Endothelial cell of umbilical vein (primary cell): ENCODE measurements around the gene KCNRG. TPM values are rescaled to one million over a fixed set of nuclear protein-coding genes. Genes with fewer than 3 reads are reported as not detected.
A peak's percentile ranks its signal among the peaks of the same experiment; 100 is the strongest.

Experiments used
- BruUV-seq: library from RNA; stranded (reverse); fragments of 400-500 nt; replicated peaks from 2 replicates; lab custom pipeline; 2021; lab: Mats Ljungman, UMichigan
- CTCF ChIA-PET: fragments of 300-600, 350-600 bp; sonication (Branson Sonifier 250); formaldehyde crosslinking; loops from one replicate; lab custom pipeline; 2021; ENCODE audit warnings: antibody characterized with exemption, inconsistent platforms; lab: Charles Lee
- POLR2A ChIA-PET: fragments of 300-600, 350-600 bp; sonication (Branson Sonifier 250); formaldehyde crosslinking; loops from one replicate; lab custom pipeline; 2021; ENCODE audit warnings: antibody characterized with exemption, inconsistent platforms; lab: Charles Lee
- DNase-seq: peaks from one replicate; pipeline ENCODE4 v3.0.0-alpha.2; 2011; ENCODE audit warnings: low read depth, low spot score
- FAIRE-seq: peaks from 2 replicates; lab custom pipeline; 2011; peaks lifted over from hg19 to GRCh38; lab: Jason Lieb, UNC
- H2AFZ ChIP-seq: 2 replicates; pipeline ENCODE4 v1.6.0; 2012; ENCODE audit warnings: low read depth, low read length, control low read depth, inconsistent platforms
- H3K27ac ChIP-seq: 2 replicates; pipeline ENCODE4 v1.5.1; 2011; ENCODE audit warnings: low read depth, mild to moderate bottlenecking, control low read depth, low read length, moderate library complexity; ENCODE audit not compliant: insufficient read depth
- H3K27me3 ChIP-seq, 2 experiments: 2 replicates each; pipeline versions ENCODE4 v1.6.0 to v1.6.1; 2011; ENCODE audit warnings: low read length in 2 of 2, mixed read lengths in 1 of 2; ENCODE audit not compliant: control insufficient read depth in 2 of 2, insufficient read depth in 2 of 2
- H3K36me3 ChIP-seq, 2 experiments: 2 replicates in 1 of 2; 3 replicates in 1 of 2; pipeline ENCODE4 v1.5.1; 2011; ENCODE audit warnings: low read length in 2 of 2, mild to moderate bottlenecking in 1 of 2, moderate library complexity in 1 of 2; ENCODE audit not compliant: control insufficient read depth in 2 of 2, insufficient read depth in 2 of 2; ENCODE audit errors: extremely low read depth in 1 of 2
- H3K4me1 ChIP-seq: 3 replicates; pipeline ENCODE4 v1.5.1; 2011; ENCODE audit warnings: mild to moderate bottlenecking, low read length; ENCODE audit not compliant: control insufficient read depth, insufficient read depth; ENCODE audit errors: extremely low read depth
- H3K4me2 ChIP-seq: 2 replicates; pipeline ENCODE4 v1.6.1; 2011; ENCODE audit warnings: low read length, control low read depth, mixed read lengths; ENCODE audit not compliant: insufficient read depth
- H3K4me3 ChIP-seq, 3 experiments: fragments of 200-600 bp in 1 of 3; sonication (generic), shearing (Covaris generic) in 1 of 3; replicated peaks in 1 of 3; 2 replicates each; pipeline ENCODE4 v1.5.1; 2011 to 2016; ENCODE audit warnings: control low read depth in 3 of 3, low read length in 3 of 3, mild to moderate bottlenecking in 2 of 3, inconsistent platforms in 1 of 3, low read depth in 1 of 3, moderate library complexity in 1 of 3; ENCODE audit not compliant: insufficient read depth in 1 of 3
- H3K79me2 ChIP-seq: 2 replicates; pipeline ENCODE4 v1.6.0; 2012; ENCODE audit warnings: low read length, inconsistent platforms; ENCODE audit not compliant: control insufficient read depth, insufficient read depth
- H3K9ac ChIP-seq: replicated peaks from 2 replicates; pipeline ENCODE3; 2011; ENCODE audit warnings: low read length, control low read depth; ENCODE audit not compliant: insufficient read depth; ENCODE audit errors: extremely low read depth
- H3K9me1 ChIP-seq: replicated peaks from 3 replicates; pipeline ENCODE4 v1.6.0; 2011; ENCODE audit warnings: mild to moderate bottlenecking, low read length; ENCODE audit not compliant: control insufficient read depth, insufficient read depth; ENCODE audit errors: extremely low read depth
- H3K9me3 ChIP-seq: replicated peaks from 2 replicates; pipeline ENCODE4 v1.5.1; 2012; ENCODE audit warnings: low read length, inconsistent platforms; ENCODE audit not compliant: control insufficient read depth, insufficient read depth
- H4K20me1 ChIP-seq: replicated peaks from 2 replicates; pipeline ENCODE3; 2011; ENCODE audit warnings: mild to moderate bottlenecking, low read length; ENCODE audit not compliant: control insufficient read depth, insufficient read depth; ENCODE audit errors: extremely low read depth
- EZH2 ChIP-seq: IDR thresholded peaks from 2 replicates; pipeline ENCODE4 v1.6.1; 2012; ENCODE audit warnings: borderline replicate concordance, low read depth, mild to moderate bottlenecking, moderate library complexity, low read length, inconsistent platforms; ENCODE audit not compliant: severe bottlenecking
- GATA2 ChIP-seq: IDR thresholded peaks from 2 replicates; pipeline ENCODE4 v1.7.0; 2011; ENCODE audit warnings: low read depth, mild to moderate bottlenecking, moderate library complexity, mixed read lengths, low read length; ENCODE audit not compliant: insufficient read length, insufficient read depth
- MYC ChIP-seq: IDR thresholded peaks from one replicate; pipeline ENCODE4 v1.6.1; 2011; ENCODE audit warnings: mild to moderate bottlenecking, low read depth, low read length
- POLR2A ChIP-seq: IDR thresholded peaks from 2 replicates; pipeline ENCODE4 v1.6.1; 2012; ENCODE audit warnings: low read depth, mild to moderate bottlenecking, control low read depth, low read length
- dilution Hi-C: fragments of 300-500 bp; cut with MboI; formaldehyde crosslinking; loops from one replicate; pipeline ENCODE4 v1.15.0; 2019; ENCODE audit warnings: low sequenced_read_pairs; ENCODE audit not compliant: extremely low pct_ligation_motif_present
- intact Hi-C: fragments of 100-400 bp; cut with micrococcal nuclease; formaldehyde crosslinking; loops from one replicate; pipeline ENCODE4 v1.10.0; 2022
- polyA plus RNA-seq, 4 experiments: library from polyadenylated mRNA; depleted of rRNA in 3 of 4; stranded (reverse) in 3 of 4; unstranded in 1 of 4; fragments of >200 nt; gene quantifications; 2 replicates each; pipeline versions ENCODE4 v1.2.1 to v1.2.3, GENCODE V29; 2011 to 2012; ENCODE audit warnings: missing spikeins in 1 of 4
- total RNA-seq: library from RNA; stranded (reverse); gene quantifications from 2 replicates; pipeline ENCODE4 v1.2.3, GENCODE V29; 2021
- TF ChIP-seq, protein P1 (sequence below), 2 donors: IDR thresholded peaks; 1 replicate in 1 of 2; 2 replicates in 1 of 2; pipeline ENCODE4 v1.5.1; 2011; ENCODE audit warnings: low read length in 2 of 2, mild to moderate bottlenecking in 2 of 2, moderate library complexity in 2 of 2, control low read depth in 1 of 2, inconsistent platforms in 1 of 2, low read depth in 1 of 2; ENCODE audit not compliant: insufficient read depth in 1 of 2; ENCODE audit errors: extremely low read depth in 1 of 2

The KCNRG gene
- total and polyA plus RNA-seq, 2 donors (not counting 3 experiments of a cell fraction or from before 2014, with no cell fraction given): 0.86 to 1.3 TPM

DNA sequence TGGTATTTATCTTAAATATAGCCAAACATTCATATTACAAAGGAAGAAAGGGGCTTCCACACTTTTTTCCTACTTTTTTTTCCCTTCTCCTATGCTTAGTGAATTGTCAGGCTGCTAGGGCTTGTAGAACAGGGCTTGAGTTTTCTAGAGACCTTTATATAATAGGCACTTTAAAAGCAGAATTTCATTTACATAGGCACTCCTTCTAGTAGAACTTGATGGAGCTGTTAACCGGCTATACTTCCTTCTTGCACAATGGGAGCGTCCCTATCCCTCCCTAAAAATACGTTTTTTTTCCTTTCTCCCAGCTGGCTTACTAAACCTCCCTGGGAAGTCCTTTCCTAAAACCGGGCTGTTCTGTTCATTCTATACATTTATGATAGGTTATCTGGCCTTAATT lies 17.3 kb upstream of the KCNRG start:
- intact Hi-C loops (loop anchor here (1.0 to 10.0 kb wide), 6 partner anchors 84 to 914 kb away; no protein-coding TSS in a partner anchor), dilution Hi-C loops (no loop called here)
- H2AFZ ChIP-seq: no peak overlapping the region
- BruUV-seq: no TSS peak
- peaks cover 35% of the 10 kb centered on the region for H3K4me1 ChIP-seq
- no peaks in the 10 kb centered on the region for H3K27me3 ChIP-seq
- H3K79me2 ChIP-seq: peaks cover 46% of the 10 kb centered on the region
- peaks cover 0 to 10% of the 10 kb centered on the region in 2 experiments for H3K36me3 ChIP-seq
- peak overlapping the region; percentile 84 to 98 (median 95) for H3K4me3 ChIP-seq
- H3K4me2 ChIP-seq: peak overlapping the region; percentile 100
- DNase-seq (peak; percentile 24), FAIRE-seq (no peak)
- POLR2A ChIA-PET: interaction anchor here (0.7 to 2.0 kb wide), 13 partner anchors 9 to 914 kb away, joined by 3 to 7 read pairs (median 4); partner anchors contain the start of gene SPRYD7
- CTCF ChIA-PET: interaction anchor here (0.5 to 4.8 kb wide), 50 partner anchors 10 to 1071 kb away, joined by 3 to 133 read pairs (median 5); partner anchors contain the start of genes KCNRG and SPRYD7
- peaks cover 3% of the 10 kb centered on the region for H3K9me1 ChIP-seq
- peak overlapping the region; percentile 95 for H3K9ac ChIP-seq
- TF ChIP-seq POLR2A (no peak), EZH2 (no peak), MYC (no peak), GATA2 (no peak)
- TF ChIP-seq, protein P1, sequence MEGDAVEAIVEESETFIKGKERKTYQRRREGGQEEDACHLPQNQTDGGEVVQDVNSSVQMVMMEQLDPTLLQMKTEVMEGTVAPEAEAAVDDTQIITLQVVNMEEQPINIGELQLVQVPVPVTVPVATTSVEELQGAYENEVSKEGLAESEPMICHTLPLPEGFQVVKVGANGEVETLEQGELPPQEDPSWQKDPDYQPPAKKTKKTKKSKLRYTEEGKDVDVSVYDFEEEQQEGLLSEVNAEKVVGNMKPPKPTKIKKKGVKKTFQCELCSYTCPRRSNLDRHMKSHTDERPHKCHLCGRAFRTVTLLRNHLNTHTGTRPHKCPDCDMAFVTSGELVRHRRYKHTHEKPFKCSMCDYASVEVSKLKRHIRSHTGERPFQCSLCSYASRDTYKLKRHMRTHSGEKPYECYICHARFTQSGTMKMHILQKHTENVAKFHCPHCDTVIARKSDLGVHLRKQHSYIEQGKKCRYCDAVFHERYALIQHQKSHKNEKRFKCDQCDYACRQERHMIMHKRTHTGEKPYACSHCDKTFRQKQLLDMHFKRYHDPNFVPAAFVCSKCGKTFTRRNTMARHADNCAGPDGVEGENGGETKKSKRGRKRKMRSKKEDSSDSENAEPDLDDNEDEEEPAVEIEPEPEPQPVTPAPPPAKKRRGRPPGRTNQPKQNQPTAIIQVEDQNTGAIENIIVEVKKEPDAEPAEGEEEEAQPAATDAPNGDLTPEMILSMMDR (IDR thresholded peaks at IDR 0.05; ENCODE audit: extremely low read depth in 1 of 2, insufficient read depth in 1 of 2, low read depth in 1 of 2, low read length in 2 of 2): no peak
- peak overlapping the region; percentile 88 for H3K27ac ChIP-seq
- no peaks in the 10 kb centered on the region for H3K9me3 ChIP-seq
- H4K20me1 ChIP-seq: no peaks in the 10 kb centered on the region
